ENCODE data around the gene RPS2. TPM values are rescaled to one million over a fixed set of nuclear protein-coding genes. Genes with fewer than 3 reads are reported as not detected.
A peak's percentile ranks its signal among the peaks of the same experiment; 100 is the strongest.

The RPS2 gene
- total RNA-seq, 1 experiment from 2014 or later, result 4,836 TPM

- Mint-ChIP-seq H3K27ac (ENCODE audit: low read depth, unreplicated experiment) (peak overlapping the region; percentile 97), H3K27me3 (ENCODE audit: insufficient read depth, unreplicated experiment) (no peaks in the 10 kb centered on the region), H3K4me1 (ENCODE audit: insufficient read depth, unreplicated experiment) (peaks cover 17% of the 10 kb centered on the region), H3K4me3 (ENCODE audit: unreplicated experiment) (peak overlapping the region; percentile 79), H3K36me3 (ENCODE audit: insufficient read depth, unreplicated experiment) (peaks cover 23% of the 10 kb centered on the region), H3K9me3 (ENCODE audit: unreplicated experiment) (no peaks in the 10 kb centered on the region)
- ChIA-PET CTCF (interaction anchor here (0.6 to 1.8 kb wide), 4 partner anchors 14 to 131 kb away, joined by 3 to 9 read pairs (median 4); no protein-coding TSS in a partner anchor), POLR2A (interaction anchor here (0.8 to 4.2 kb wide), 27 partner anchors 10 to 506 kb away, joined by 3 to 72 read pairs (median 6); partner anchors contain the start of genes ECI1, GFER, NDUFB10 and NHERF2)
- TF ChIP-seq CTCF (IDR thresholded peaks at IDR 0.05; ENCODE audit: unreplicated experiment), result no peak
- DNase-seq (ENCODE audit: unreplicated experiment), result no peak
- no TSS peak for BruUV-seq (replicated peaks)
- intact Hi-C loops (cut with micrococcal nuclease), result no loop called here
Measured at GRCh38 chr16:2009164-2009711, 44.6 kb upstream of the RPS2 start.

- POLR2A ChIA-PET, result interaction anchor here (0.6 to 4.2 kb wide), 41 partner anchors 8 to 523 kb away, joined by 3 to 72 read pairs (median 5); partner anchors contain the start of genes ECI1, FAHD1, GFER and HAGH
- intact Hi-C loops (cut with micrococcal nuclease), result no loop called here
Measured at GRCh38 chr16:2008631-2009163, 44.1 kb upstream of the RPS2 start.

DNA sequence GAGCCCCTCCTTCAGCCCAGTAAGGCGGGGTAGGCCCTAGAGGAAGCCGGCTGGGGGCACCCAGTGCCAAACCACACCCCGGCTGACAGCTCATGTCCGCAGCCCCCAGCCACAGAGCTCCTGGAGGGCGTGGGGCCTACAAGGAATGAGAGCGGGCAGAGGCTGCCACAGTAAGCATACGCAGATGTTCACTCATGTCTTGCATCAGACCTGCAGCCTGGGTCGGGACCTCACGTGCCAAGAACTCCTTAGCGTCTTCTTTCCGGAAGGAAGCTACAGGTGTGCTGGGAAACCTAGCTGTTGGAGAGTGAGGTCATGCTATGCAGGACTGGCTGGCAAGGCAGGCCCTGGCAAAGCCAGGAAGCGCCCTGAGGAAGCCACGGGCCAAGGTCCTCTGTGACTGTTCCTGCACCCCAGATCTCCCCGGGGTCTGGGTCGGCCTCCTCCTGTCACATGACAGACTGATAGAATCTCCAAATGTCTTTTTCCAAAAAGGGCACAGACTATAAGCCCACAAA lies 43.4 kb upstream of the RPS2 start:
- Mint-ChIP-seq H3K4me1 (ENCODE audit: insufficient read depth, unreplicated experiment) (peaks cover 17% of the 10 kb centered on the region), H3K27me3 (ENCODE audit: insufficient read depth, unreplicated experiment) (no peaks in the 10 kb centered on the region), H3K27ac (ENCODE audit: low read depth, unreplicated experiment) (peak overlapping the region; percentile 85), H3K4me3 (ENCODE audit: unreplicated experiment) (peak overlapping the region; percentile 79), H3K36me3 (ENCODE audit: insufficient read depth, unreplicated experiment) (peaks cover 32% of the 10 kb centered on the region), H3K9me3 (ENCODE audit: unreplicated experiment) (no peaks in the 10 kb centered on the region)
- TSS peak; percentile 62 for BruUV-seq (replicated peaks)
- intact Hi-C loops (cut with micrococcal nuclease), result no loop called here
- POLR2A ChIA-PET, result interaction anchor here (0.6 to 4.2 kb wide), 43 partner anchors 9 to 524 kb away, joined by 3 to 72 read pairs (median 4); partner anchors contain the start of genes ECI1, FAHD1, GFER and HAGH
- CTCF ChIA-PET, result interaction anchor here (0.7 to 1.8 kb wide), 6 partner anchors 19 to 178 kb away, joined by 3 to 9 read pairs (median 4); partner anchors contain the start of genes NTHL1, RPS2 and TSC2
- DNase-seq (ENCODE audit: unreplicated experiment), result peak; percentile 98
- TF ChIP-seq CTCF (IDR thresholded peaks at IDR 0.05; ENCODE audit: unreplicated experiment), result no peak

More at GRCh38 chr16:2008631-2009163, 44.1 kb upstream of the RPS2 start:
- no peaks in the 10 kb centered on the region for H3K27me3 Mint-ChIP-seq (ENCODE audit: insufficient read depth, unreplicated experiment)
- BruUV-seq (replicated peaks), result TSS peak; percentile 54
- no peaks in the 10 kb centered on the region for H3K9me3 Mint-ChIP-seq (ENCODE audit: unreplicated experiment)
- peak overlapping the region; percentile 79 for H3K4me3 Mint-ChIP-seq (ENCODE audit: unreplicated experiment)
- peaks cover 17% of the 10 kb centered on the region for H3K4me1 Mint-ChIP-seq (ENCODE audit: insufficient read depth, unreplicated experiment)
- CTCF ChIA-PET, result interaction anchor here (0.6 to 1.8 kb wide), 5 partner anchors 19 to 179 kb away, joined by 3 to 9 read pairs (median 4); partner anchors contain the start of genes NTHL1 and TSC2
- DNase-seq (ENCODE audit: unreplicated experiment), result peak; percentile 67
- H3K36me3 Mint-ChIP-seq (ENCODE audit: insufficient read depth, unreplicated experiment), result peaks cover 26% of the 10 kb centered on the region
- H3K27ac Mint-ChIP-seq (ENCODE audit: low read depth, unreplicated experiment), result peak overlapping the region; percentile 85
- TF ChIP-seq CTCF (IDR thresholded peaks at IDR 0.05; ENCODE audit: unreplicated experiment), result no peak

Measured in MCF 10A (cell line).